Measurements from ENCODE around the gene CLMP.

CLMP gene, protein sequence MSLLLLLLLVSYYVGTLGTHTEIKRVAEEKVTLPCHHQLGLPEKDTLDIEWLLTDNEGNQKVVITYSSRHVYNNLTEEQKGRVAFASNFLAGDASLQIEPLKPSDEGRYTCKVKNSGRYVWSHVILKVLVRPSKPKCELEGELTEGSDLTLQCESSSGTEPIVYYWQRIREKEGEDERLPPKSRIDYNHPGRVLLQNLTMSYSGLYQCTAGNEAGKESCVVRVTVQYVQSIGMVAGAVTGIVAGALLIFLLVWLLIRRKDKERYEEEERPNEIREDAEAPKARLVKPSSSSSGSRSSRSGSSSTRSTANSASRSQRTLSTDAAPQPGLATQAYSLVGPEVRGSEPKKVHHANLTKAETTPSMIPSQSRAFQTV

GRCh38 chr11:123195188-123196059, at the start of gene CLMP:
TSS of gene CLMP (minus strand) at chr11:123195248. CDS start at chr11:123194940, 308 bp downstream.
- DNase-seq = no peak

- DNase-seq = no peak
Measured at GRCh38 chr11:123241874-123242543, 47.0 kb upstream of the CLMP start.

- DNase-seq = no peak
Measured at GRCh38 chr11:123241294-123241693, 46.2 kb upstream of the CLMP start.

GRCh38 chr11:123239191-123240150, 44.4 kb upstream of the CLMP start:
- DNase-seq = no peak

- DNase-seq = no peak
Measured at GRCh38 chr11:123238297-123238696, 43.2 kb upstream of the CLMP start.

DNA sequence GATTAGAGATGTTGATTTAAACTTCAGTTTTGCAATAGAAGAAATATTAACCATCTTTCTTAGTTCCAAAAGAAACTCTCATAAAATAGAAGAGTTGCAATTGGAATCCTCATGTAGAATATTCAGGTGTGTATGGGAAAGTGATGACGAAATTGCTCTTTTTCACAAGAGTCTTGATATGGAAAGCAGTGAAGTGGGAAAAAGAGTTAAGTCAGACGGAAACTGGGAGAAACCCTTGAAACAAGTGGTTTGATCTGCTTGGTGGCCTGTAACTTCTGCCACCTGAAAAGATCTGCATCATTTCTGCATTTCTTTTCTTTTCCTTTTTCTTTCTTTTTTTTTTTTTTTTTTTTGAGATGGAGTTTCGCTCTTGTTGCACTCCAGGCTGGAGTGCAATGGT, 41.8 kb upstream of the CLMP start:
- no peak for DNase-seq

DNA sequence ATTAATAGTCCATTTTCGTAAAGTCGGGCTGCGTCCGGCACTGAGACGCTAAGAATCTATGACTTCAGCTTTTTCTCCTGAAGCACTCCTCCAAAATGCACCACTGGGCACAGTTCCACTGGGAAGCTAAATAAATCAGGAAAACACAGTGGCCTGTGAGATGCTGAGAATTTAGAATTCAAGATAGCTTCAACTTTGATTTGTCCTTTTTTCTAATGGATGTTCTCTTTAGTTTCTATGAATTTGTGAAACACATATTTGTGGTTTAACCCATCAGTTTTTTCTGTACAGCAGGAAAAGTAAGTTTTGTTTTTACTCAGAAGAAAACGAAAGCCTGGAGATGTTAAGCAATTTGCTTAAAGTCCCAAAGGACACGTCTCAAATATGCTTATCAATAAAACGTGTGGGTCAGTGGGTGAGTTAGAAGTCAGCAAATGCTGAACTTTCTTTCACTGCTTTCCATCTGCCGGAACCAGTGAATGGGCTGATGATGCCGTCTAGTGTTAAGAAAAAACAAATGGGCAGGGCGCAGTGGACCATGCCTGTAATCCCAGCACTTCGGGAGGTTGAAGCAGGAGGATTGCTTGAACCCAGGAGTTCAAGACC, 40.7 kb upstream of the CLMP start:
- no peak for DNase-seq

DNA sequence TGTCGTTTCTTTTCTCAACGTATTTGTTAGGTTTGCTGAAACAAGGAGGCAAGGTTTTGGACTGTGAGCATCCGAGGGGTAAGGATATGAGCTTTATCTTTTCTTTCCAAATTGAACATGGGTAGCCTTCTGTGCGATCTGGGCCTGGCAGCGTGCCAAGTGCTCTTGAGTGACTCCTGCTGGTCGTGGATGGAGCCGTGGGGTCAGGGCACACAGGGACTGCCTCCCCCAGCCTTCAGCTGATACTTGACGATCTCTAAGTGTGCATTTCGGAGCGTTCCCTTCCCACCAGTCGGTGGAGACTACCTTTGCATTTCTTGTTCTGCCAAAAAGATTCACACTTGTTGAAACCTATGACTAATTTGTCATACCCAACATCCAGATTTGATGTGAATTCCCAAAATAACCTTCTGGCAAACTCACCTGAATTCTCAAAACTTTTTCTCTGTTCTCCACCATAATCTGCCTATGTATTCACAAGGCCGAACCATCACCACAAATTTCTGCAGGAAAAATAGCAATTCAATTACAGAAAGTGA, 40.1 kb upstream of the CLMP start:
- DNase-seq = peak; percentile 33

- no peak for DNase-seq
Measured at GRCh38 chr11:123233975-123234334, 38.9 kb upstream of the CLMP start.

DNA sequence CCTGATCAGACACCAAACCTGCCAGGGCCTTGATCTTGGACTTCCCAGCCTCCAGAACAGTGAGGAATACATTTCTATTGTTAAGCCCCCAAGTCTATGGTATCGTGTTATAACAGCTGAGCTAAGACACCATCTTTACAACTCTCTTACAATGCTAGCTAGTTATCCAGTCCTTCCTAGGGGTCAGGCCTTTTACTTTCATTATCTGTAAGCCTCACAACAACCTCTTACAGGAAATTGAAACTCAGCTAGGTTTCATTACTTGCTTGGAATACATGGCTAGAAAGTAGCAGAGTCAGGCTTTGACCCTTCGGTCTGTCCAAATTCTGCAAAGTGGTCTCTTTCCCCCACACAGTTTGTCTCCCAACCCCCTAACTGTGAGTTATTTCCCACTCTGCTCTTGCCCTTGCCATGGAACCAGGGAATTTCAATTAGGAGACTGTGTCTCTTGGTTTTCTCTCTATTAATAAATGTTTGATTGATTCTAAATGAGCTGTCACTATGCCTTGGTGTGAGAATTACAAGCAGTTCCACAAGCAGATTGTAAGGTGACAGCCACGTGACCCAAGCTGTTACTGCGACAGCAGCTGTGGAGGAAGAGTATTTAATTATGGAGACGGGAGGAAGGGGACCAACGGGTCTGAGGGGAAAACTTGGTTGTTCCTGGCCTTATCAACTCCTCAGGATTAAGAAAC, 38.4 kb upstream of the CLMP start:
- DNase-seq = no peak

DNA sequence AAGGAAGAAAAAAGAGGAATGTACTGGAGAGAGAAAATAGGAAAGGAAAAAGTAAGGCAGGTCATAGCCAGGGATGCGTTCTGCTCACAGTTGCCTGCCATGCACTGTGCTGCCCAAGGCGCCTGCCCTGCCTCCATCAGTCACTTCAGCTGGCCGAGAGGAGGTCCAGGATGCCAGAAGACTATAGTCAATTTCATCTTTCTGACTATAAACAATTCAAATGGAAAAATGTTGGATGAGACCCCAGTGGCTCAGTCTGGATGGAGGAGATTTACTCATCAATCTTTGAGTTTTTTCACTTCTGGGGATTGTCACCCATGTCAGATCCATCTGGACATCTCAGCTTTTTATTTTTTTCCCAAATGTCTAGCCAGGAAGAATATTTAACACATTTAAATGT, 36.7 kb upstream of the CLMP start:
- no peak for DNase-seq

- no peak for DNase-seq
Measured at GRCh38 chr11:123231256-123231655, 36.2 kb upstream of the CLMP start.

- no peak for DNase-seq
Measured at GRCh38 chr11:123230346-123230745, 35.3 kb upstream of the CLMP start.

GRCh38 chr11:123228496-123229163, 33.6 kb upstream of the CLMP start:
- DNase-seq = no peak

DNA sequence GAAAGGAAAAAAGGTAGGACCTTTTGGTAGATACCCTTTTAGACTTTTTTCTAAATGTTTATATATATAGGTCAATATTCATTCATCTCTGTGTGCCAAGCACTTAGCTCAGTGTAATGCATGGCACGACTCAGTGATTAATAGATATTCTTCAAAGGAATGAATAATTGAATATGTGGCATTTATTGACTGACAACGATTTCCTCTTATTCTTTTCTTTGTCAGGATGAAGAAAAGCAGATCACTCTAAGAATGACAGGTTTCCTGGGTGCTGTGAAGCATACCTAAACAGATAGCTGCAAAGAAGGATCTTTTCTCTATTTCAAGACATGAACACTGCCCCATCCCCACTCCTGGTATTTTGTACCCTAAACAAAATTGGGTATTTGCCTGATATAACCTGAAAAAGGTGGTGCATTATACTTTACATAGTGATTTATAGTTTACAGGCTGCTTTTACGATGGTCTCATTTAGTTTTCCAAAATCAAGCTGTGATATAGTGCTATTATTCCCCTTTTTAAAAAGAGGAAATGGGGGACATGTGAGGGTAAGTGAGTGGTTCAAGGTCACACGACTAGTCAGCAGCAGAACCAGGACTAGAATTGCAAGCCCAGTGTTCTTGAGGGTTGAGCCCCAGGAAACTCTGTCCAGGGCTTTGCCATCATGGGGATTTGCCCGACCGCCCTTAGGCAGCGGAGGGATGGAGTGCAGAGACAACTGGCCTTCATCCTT, 32.9 kb upstream of the CLMP start:
- no peak for DNase-seq

- no peak for DNase-seq
Measured at GRCh38 chr11:123221584-123221983, 26.5 kb upstream of the CLMP start.

DNA sequence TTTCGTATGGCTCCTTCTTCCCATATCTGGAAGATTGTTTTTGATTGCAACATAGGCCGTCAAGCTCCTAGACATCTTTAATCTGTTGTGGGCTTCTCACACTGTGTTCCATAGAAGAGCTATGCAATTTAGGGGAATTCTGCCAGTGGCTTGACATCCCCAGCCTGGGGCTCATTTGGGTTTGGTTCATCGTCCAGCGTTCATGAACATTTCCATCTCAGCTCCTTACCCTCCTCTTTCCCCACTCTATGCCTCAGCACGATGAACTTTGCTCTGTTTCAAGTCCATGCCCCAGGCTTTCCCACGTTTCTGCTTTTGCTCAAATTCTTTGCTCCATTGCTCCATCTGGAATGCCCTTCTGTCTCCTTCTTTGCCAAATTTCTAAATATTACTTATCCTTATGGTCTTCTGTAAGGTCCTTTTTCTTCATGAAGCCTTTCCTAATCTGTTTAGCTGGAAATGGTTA, 26.1 kb upstream of the CLMP start:
- DNase-seq = no peak

- DNase-seq = no peak
Measured at GRCh38 chr11:123219066-123219690, 24.1 kb upstream of the CLMP start.

DNA sequence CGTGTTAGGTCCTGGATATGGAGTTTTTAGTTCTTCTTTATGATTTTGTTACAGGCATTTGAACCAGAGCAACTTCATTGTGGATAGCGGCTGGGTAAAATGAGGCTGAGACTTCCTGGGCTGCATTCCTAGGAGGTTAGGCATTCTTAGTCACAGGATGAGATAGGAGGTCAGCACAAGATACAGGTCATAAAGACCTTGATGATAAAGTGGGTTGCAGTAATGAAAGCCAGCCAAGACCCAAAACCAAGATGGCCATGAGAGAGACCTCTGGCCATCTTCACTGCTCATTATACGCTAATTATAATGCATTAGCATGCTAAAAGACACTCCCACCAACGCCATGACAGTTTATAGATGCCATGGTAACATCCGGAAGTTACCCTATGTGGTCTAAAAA, 23.4 kb upstream of the CLMP start:
- no peak for DNase-seq
